Gastroesophageal sphincter (tissue), 4 donors: ENCODE results near the gene FOXK1. TPM values are rescaled to one million over a fixed set of nuclear protein-coding genes. Genes with fewer than 3 reads are reported as not detected.

ENCODE experiments used
- ATAC-seq: fragments of 150-250 bp; one replicate; pipeline ENCODE4 v1.9.1; 2016; ENCODE audit warnings: mild to moderate bottlenecking, moderate library complexity
- H3K27ac ChIP-seq, 4 donors: fragments of 200-600 bp; sonication (generic) in 3 of 4; 1 replicate in 3 of 4; 2 replicates in 1 of 4; pipeline ENCODE4 v1.5.1; 2016 to 2019
- H3K27me3 ChIP-seq: fragments of 200-600 bp; sonication (generic); one replicate; pipeline ENCODE4 v1.5.1; 2019
- H3K36me3 ChIP-seq, 2 donors: fragments of 200-600 bp; sonication (generic); one replicate each; pipeline ENCODE4 v1.5.1; 2019; ENCODE audit warnings: control low read depth in 1 of 2
- H3K4me1 ChIP-seq, 3 donors: fragments of 200-600 bp; sonication (generic); 1 replicate in 2 of 3; 2 replicates in 1 of 3; pipeline ENCODE4 v1.5.1; 2016 to 2019; ENCODE audit warnings: control low read depth in 2 of 3
- H3K4me3 ChIP-seq, 2 donors: fragments of 200-600 bp; sonication (generic); one replicate each; pipeline ENCODE4 v1.5.1; 2019; ENCODE audit warnings: mild to moderate bottlenecking in 1 of 2, moderate library complexity in 1 of 2
- H3K9me3 ChIP-seq, 3 donors: fragments of 200-600 bp; sonication (generic); one replicate each; pipeline ENCODE4 v1.5.1; 2017 to 2019; ENCODE audit warnings: control low read depth in 2 of 3
- CTCF ChIP-seq, 4 experiments: fragments of 200-600 bp in 2 of 4; fragments of 450-650 bp in 2 of 4; sonication (generic) in 1 of 4; IDR thresholded peaks; one replicate each; pipeline ENCODE4 v1.5.1; 2017 to 2019; ENCODE audit warnings: antibody characterized with exemption in 4 of 4, mild to moderate bottlenecking in 2 of 4, moderate library complexity in 2 of 4
- EP300 ChIP-seq: sonication (generic); formaldehyde crosslinking; IDR thresholded peaks from one replicate; pipeline ENCODE4 v1.6.1; 2017; ENCODE audit warnings: antibody characterized with exemption, mild to moderate bottlenecking
- POLR2A ChIP-seq, 2 donors: fragments of 450-650 bp; IDR thresholded peaks; one replicate each; pipeline ENCODE4 v1.6.1; 2017; ENCODE audit warnings: antibody characterized with exemption in 2 of 2, mild to moderate bottlenecking in 2 of 2, moderate library complexity in 1 of 2
- POLR2AphosphoS5 ChIP-seq: sonication (generic); formaldehyde crosslinking; IDR thresholded peaks from one replicate; pipeline ENCODE4 v1.6.1; 2017; ENCODE audit warnings: antibody characterized with exemption
- WGBS, 2 donors: methylation state at CpG; one replicate each; pipeline ENCODE4 v1.1.5; 2018; ENCODE audit warnings: low coverage in 1 of 2; 5-methylcytosine and 5-hydroxymethylcytosine counted together
- total RNA-seq, 4 donors: library from RNA; depleted of rRNA; stranded (reverse); fragments of >200 nt; gene quantifications; one replicate each; pipeline ENCODE4 v1.1.0, GENCODE V29; 2016

The FOXK1 gene
- total RNA-seq, 4 donors from 2014 or later: 28.5 to 45.2 (median 30.0) TPM

DNA sequence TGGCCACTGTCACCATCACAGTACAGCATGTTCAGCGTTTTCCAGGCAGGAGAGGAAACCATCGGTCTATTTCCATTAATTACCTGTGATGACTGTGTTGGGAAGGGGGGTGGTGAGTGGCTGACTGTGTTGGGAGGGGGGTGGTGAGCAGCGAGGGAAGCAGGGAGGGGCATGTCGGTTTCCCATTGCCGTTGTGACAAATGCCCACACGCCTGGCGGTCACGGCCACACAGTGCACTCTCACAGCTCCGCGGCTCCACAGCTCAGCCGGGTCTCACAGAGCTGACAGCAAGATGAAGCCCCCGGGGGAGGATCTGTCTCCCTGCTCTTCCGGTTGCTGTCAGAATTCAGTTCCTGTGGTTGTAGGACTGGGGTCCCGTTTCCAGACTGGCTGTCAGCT lies 132.3 kb downstream of the FOXK1 start:
- peaks cover 0 to 54% of the 10 kb centered on the region in 2 donors for H3K36me3 ChIP-seq
- H3K27me3 ChIP-seq: peaks cover 32% of the 10 kb centered on the region
- no peak overlapping the region for H3K4me3 ChIP-seq
- 67% methylated on average over 8 to 10 of the region's 14 CpGs for WGBS, 2 donors
- no peak for ATAC-seq
- peaks cover 0 to 9% (median 0%) of the 10 kb centered on the region in 3 donors for H3K9me3 ChIP-seq
- no peaks in the 10 kb centered on the region for H3K4me1 ChIP-seq
- H3K27ac ChIP-seq: no peak overlapping the region
- TF ChIP-seq CTCF (IDR thresholded peaks at IDR 0.05): no peak
- TF ChIP-seq POLR2A (IDR thresholded peaks at IDR 0.05): no peak
- TF ChIP-seq EP300: no peak
- TF ChIP-seq POLR2AphosphoS5: no peak

DNA sequence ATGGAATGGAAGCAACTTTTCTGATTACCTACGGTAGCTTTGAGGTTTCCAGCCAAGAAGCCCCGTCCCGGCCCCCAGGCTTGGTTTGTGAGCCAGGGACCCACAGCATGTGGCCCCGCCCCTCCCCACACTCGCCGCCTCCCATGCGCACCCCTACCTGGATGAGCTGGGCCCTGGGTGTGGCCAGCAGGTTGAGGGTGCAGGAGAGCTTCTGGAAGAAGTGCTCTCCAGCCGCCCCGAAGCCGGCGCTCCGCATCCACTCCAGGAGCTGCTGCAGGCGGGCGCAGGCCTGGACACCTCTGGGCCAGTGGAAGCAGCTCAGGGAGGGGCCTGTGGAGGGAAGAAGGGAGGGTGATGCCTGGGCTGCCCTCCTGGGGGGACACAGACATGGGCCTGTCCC lies 133.0 kb downstream of the FOXK1 start:
- Histone ChIP-seq H3K36me3 (peaks cover 0 to 54% of the 10 kb centered on the region in 2 donors), H3K27ac (no peak overlapping the region), H3K9me3 (peaks cover 0 to 9% (median 0%) of the 10 kb centered on the region in 3 donors), H3K4me3 (no peak overlapping the region), H3K4me1 (peaks cover 0 to 3% (median 0%) of the 10 kb centered on the region in 3 donors), H3K27me3 (peaks cover 33% of the 10 kb centered on the region)
- TF ChIP-seq CTCF (IDR thresholded peaks at IDR 0.05) (no peak), POLR2AphosphoS5 (no peak), POLR2A (IDR thresholded peaks at IDR 0.05) (no peak), EP300 (no peak)
- WGBS, 2 donors: no CpG with 5 or more reads among the region's 14 CpGs
- no peak for ATAC-seq

GRCh38 chr7:4815609-4816418 lies 133.7 kb downstream of the FOXK1 start:
- TF ChIP-seq POLR2A (IDR thresholded peaks at IDR 0.05) (no peak), EP300 (no peak), POLR2AphosphoS5 (no peak), CTCF (IDR thresholded peaks at IDR 0.05) (no peak)
- Histone ChIP-seq H3K4me1 (peaks cover 0 to 10% (median 4%) of the 10 kb centered on the region in 3 donors), H3K36me3 (peaks cover 0 to 50% of the 10 kb centered on the region in 2 donors), H3K4me3 (no peak overlapping the region), H3K9me3 (peaks cover 0 to 9% (median 0%) of the 10 kb centered on the region in 3 donors), H3K27ac (no peak overlapping the region), H3K27me3 (peaks cover 30% of the 10 kb centered on the region)
- no peak for ATAC-seq
- WGBS, 2 donors: 93% methylated on average over 10 of the region's 38 CpGs; no CpG with 5 or more reads in 1 of the 2 donors

DNA sequence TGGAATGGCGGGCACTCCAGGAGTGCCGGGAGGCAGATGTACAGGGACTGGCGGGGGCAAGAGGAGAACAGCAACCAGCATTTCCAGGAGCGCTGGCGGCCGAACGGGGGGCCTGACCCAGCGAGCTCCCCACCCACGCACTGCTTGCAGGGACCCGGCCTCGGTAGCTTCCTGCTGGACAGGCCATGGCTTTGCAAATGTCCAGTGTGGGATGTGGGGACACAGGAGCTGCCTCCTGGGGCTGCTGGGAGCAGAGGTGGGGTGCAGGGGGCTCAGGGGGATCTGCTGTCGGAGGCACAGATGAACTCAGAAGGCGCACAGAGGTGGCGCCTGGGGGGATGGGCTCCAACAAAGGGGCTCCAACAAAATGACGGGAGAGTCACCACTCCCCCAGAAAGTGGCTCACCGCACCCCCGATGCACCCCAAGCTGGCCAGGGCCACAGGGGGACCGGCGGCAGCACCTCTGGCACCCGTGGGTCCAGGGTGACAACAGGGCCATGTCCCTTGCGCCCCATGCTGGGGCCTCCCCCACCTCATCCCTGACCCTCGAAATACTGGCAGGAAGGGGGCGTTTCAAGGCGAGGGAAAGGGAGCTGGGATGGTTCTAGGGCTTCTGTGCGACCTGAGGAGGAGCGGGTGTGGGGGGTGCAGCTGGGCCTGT lies 134.5 kb downstream of the FOXK1 start:
- Histone ChIP-seq H3K4me1 (peaks cover 0 to 13% (median 6%) of the 10 kb centered on the region in 3 donors), H3K9me3 (peaks cover 0 to 9% (median 0%) of the 10 kb centered on the region in 3 donors), H3K27ac (no peak overlapping the region), H3K36me3 (peaks cover 0 to 50% of the 10 kb centered on the region in 2 donors), H3K27me3 (peaks cover 30% of the 10 kb centered on the region), H3K4me3 (no peak overlapping the region)
- no peak for ATAC-seq
- WGBS, 2 donors: 91% methylated on average over 5 of the region's 26 CpGs; no CpG with 5 or more reads in 1 of the 2 donors
- no peak for TF ChIP-seq CTCF (IDR thresholded peaks at IDR 0.05)
- no peak for TF ChIP-seq POLR2AphosphoS5
- no peak for TF ChIP-seq EP300
- TF ChIP-seq POLR2A (IDR thresholded peaks at IDR 0.05): no peak
